Panc1 (cell line): ENCODE data around the gene CORO2A. TPM values are rescaled to one million over a fixed set of nuclear protein-coding genes. Genes with fewer than 3 reads are reported as not detected.

Experiments
- ATAC-seq: fragments of 200-7000 bp; cut with Tn5 transposase; 2 replicates; pipeline ENCODE4 v1.9.1; 2020; ENCODE audit warnings: mild to moderate bottlenecking, moderate library complexity
- BruUV-seq: library from RNA; stranded (reverse); fragments of 400-500 nt; replicated peaks from 2 replicates; lab custom pipeline; 2021; lab: Mats Ljungman, UMichigan
- CTCF ChIA-PET: fragments of 300-600 bp; sonication (Branson Sonifier 250); formaldehyde crosslinking; loops from one replicate; lab custom pipeline; 2022; ENCODE audit warnings: antibody characterized with exemption; lab: Charles Lee
- POLR2A ChIA-PET: fragments of 300-600 bp; sonication (Branson Sonifier 250); formaldehyde crosslinking; loops from one replicate; lab custom pipeline; 2022; ENCODE audit warnings: antibody characterized with exemption; lab: Charles Lee
- DNase-seq: peaks from one replicate; pipeline ENCODE4 v3.0.0-alpha.2; 2010; ENCODE audit warnings: low read depth, low spot score
- H3K27ac ChIP-seq: 2 replicates; pipeline ENCODE4 v1.5.1; 2011; ENCODE audit warnings: mild to moderate bottlenecking, low read length, inconsistent platforms
- H3K27me3 ChIP-seq: fragments of 200-500 bp; sonication (Bioruptor generic); 2 replicates; pipeline ENCODE4 v1.6.0; 2014; ENCODE audit warnings: low read length, inconsistent platforms; ENCODE audit not compliant: control insufficient read depth, insufficient read depth
- H3K36me3 ChIP-seq: fragments of 200-500 bp; sonication (Bioruptor generic); 2 replicates; pipeline ENCODE4 v1.5.1; 2014; ENCODE audit warnings: inconsistent platforms, mild to moderate bottlenecking, low read length, moderate library complexity; ENCODE audit not compliant: control insufficient read depth, insufficient read depth
- H3K4me1 ChIP-seq: 2 replicates; pipeline ENCODE4 v1.5.1; 2011; ENCODE audit warnings: inconsistent platforms, mild to moderate bottlenecking, low read length, moderate library complexity; ENCODE audit not compliant: control insufficient read depth, insufficient read depth
- H3K4me3 ChIP-seq, 2 experiments: 2 replicates each; pipeline ENCODE4 v1.5.1; 2011 to 2012; ENCODE audit warnings: low read depth in 2 of 2, low read length in 2 of 2, mild to moderate bottlenecking in 2 of 2, inconsistent platforms in 1 of 2, moderate library complexity in 1 of 2
- H3K9me3 ChIP-seq: fragments of 200-500 bp; sonication (Bioruptor generic); 2 replicates; pipeline ENCODE4 v1.5.1; 2014; ENCODE audit warnings: low read depth, mild to moderate bottlenecking, inconsistent platforms, low read length, moderate library complexity; ENCODE audit not compliant: control insufficient read depth, insufficient read depth
- CTCF ChIP-seq: fragments of 450-650 bp; IDR thresholded peaks from 2 replicates; pipeline ENCODE4 v1.5.1; 2017; ENCODE audit warnings: mild to moderate bottlenecking
- POLR2AphosphoS5 ChIP-seq: IDR thresholded peaks from 2 replicates; pipeline ENCODE4 v1.6.1; 2012; ENCODE audit warnings: mild to moderate bottlenecking, low read depth, low read length, moderate library complexity
- REST ChIP-seq, 2 experiments: IDR thresholded peaks; 2 replicates each; pipeline ENCODE4 v1.6.1; 2011 to 2012; ENCODE audit warnings: low read depth in 2 of 2, control low read depth in 1 of 2, low read length in 1 of 2, mild to moderate bottlenecking in 1 of 2, moderate library complexity in 1 of 2; ENCODE audit not compliant: insufficient read depth in 1 of 2
- SIN3A ChIP-seq: IDR thresholded peaks from 2 replicates; pipeline ENCODE4 v1.6.1; 2012; ENCODE audit warnings: low read depth, mild to moderate bottlenecking, low read length, moderate library complexity, borderline replicate concordance; ENCODE audit not compliant: insufficient read depth
- TCF7L2 ChIP-seq: IDR thresholded peaks from 2 replicates; pipeline ENCODE4 v1.6.1; 2011; ENCODE audit warnings: mild to moderate bottlenecking, low read depth, low read length, inconsistent platforms
- in situ Hi-C: cut with HindIII; loops from 2 replicates; pipeline ENCODE4 v1.10.0; 2016; ENCODE audit warnings: low sequenced_read_pairs, low pct_unique_long_range_greater_than_20kb
- intact Hi-C: fragments of 100-400 bp; cut with micrococcal nuclease; formaldehyde crosslinking; loops from one replicate; pipeline ENCODE4 v1.10.0; 2022; ENCODE audit not compliant: unreplicated experiment
- total RNA-seq: library from RNA; stranded (reverse); gene quantifications from one replicate; pipeline ENCODE4 v1.2.1, GENCODE V29; 2021; ENCODE audit not compliant: unreplicated experiment

The CORO2A gene
- total RNA-seq, 1 experiment from 2014 or later, result 2.0 TPM

- POLR2A ChIA-PET, result no interaction called here
- TF ChIP-seq CTCF (no peak), SIN3A (no peak), REST (IDR thresholded peaks at IDR 0.05; ENCODE audit: insufficient read depth in 1 of 2, low read depth in 2 of 2, low read length in 1 of 2) (no peak), POLR2AphosphoS5 (no peak), TCF7L2 (no peak)
- Histone ChIP-seq H3K4me3 (no peak overlapping the region), H3K27me3 (no peaks in the 10 kb centered on the region), H3K36me3 (no peaks in the 10 kb centered on the region; the same call in 1 of the 2 replicates), H3K27ac (no peak overlapping the region), H3K9me3 (no peaks in the 10 kb centered on the region), H3K4me1 (no peaks in the 10 kb centered on the region)
- intact Hi-C loops, result no loop called here
- DNase-seq, result no peak
- no TSS peak for BruUV-seq
- ATAC-seq, result no peak
- CTCF ChIA-PET, result no interaction called here
- in situ Hi-C loops, result no loop called here
These were observed 111.7 kb downstream of the CORO2A start for GRCh38 chr9:98080780-98081179.

- Histone ChIP-seq H3K4me1 (no peaks in the 10 kb centered on the region), H3K27me3 (no peaks in the 10 kb centered on the region), H3K27ac (no peak overlapping the region), H3K9me3 (no peaks in the 10 kb centered on the region), H3K4me3 (no peak overlapping the region), H3K36me3 (no peaks in the 10 kb centered on the region; the same call in 1 of the 2 replicates)
- DNase-seq (no peak), ATAC-seq (no peak)
- POLR2A ChIA-PET, result no interaction called here
- no TSS peak for BruUV-seq
- intact Hi-C loops, result no loop called here
- in situ Hi-C loops, result no loop called here
- TF ChIP-seq POLR2AphosphoS5 (no peak), REST (IDR thresholded peaks at IDR 0.05; ENCODE audit: insufficient read depth in 1 of 2, low read depth in 2 of 2, low read length in 1 of 2) (no peak), TCF7L2 (no peak), SIN3A (no peak), CTCF (no peak)
- CTCF ChIA-PET, result no interaction called here
These were observed 112.1 kb downstream of the CORO2A start for GRCh38 chr9:98080326-98080725.
